Measurements from ENCODE around the gene SAP130.

DNA sequence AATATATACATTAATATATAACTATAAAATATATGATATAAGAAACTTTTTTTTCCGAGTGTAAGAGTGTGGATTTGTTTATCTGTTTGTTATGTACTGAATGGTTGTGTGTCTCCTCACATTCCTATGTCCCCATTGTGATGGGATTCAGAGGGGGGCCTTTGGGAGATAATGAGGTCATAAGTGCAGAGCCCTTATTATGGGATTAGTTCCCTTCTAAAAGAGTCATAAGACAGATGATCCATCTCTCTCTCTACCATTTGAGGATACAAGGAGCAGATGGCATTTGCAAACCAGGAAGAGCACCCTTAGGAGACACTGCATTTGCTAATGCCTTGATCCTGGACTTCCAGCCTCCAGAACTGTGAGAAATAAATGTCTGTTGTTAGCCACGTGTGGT, 30.3 kb upstream of the SAP130 start:
- TF ChIP-seq, protein P1, sequence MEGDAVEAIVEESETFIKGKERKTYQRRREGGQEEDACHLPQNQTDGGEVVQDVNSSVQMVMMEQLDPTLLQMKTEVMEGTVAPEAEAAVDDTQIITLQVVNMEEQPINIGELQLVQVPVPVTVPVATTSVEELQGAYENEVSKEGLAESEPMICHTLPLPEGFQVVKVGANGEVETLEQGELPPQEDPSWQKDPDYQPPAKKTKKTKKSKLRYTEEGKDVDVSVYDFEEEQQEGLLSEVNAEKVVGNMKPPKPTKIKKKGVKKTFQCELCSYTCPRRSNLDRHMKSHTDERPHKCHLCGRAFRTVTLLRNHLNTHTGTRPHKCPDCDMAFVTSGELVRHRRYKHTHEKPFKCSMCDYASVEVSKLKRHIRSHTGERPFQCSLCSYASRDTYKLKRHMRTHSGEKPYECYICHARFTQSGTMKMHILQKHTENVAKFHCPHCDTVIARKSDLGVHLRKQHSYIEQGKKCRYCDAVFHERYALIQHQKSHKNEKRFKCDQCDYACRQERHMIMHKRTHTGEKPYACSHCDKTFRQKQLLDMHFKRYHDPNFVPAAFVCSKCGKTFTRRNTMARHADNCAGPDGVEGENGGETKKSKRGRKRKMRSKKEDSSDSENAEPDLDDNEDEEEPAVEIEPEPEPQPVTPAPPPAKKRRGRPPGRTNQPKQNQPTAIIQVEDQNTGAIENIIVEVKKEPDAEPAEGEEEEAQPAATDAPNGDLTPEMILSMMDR (IDR thresholded peaks at IDR 0.05) = no peak
- TF ChIP-seq POLR2A (IDR thresholded peaks at IDR 0.05) = no peak

Data from adrenal gland (tissue), 5 donors.